GM13976 (cell line): ENCODE data around the gene UMOD.
"Not testable (repeated sequence)": the region's sequence is repeated elsewhere in the genome, so short reads cannot be mapped to it uniquely, and the experiment has no call there.

Source experiments
- DNase-seq: peaks from one replicate; pipeline ENCODE4 v3.0.0; 2012; ENCODE audit warnings: low spot score
- CTCF ChIP-seq: IDR thresholded peaks from 2 replicates; pipeline ENCODE4 v1.5.1; 2012; ENCODE audit warnings: borderline replicate concordance, mild to moderate bottlenecking; ENCODE audit not compliant: insufficient read depth; ENCODE audit errors: extremely low read depth, missing control alignments, control extremely low read depth
- in situ Hi-C: fragments of 300-500 bp; cut with MboI; formaldehyde crosslinking; loops from one replicate; pipeline ENCODE4 v1.12.0; 2022; ENCODE audit warnings: low sequenced_read_pairs, mixed read lengths, inconsistent platforms; ENCODE audit not compliant: unreplicated experiment

UMOD gene

GRCh38 chr16:20325005-20325404 lies 27.5 kb downstream of the UMOD start:
- DNase-seq: no peak
- in situ Hi-C loops: no loop called here
- no peak for TF ChIP-seq CTCF

GRCh38 chr16:20323591-20324117 lies 28.9 kb downstream of the UMOD start:
- DNase-seq: no peak
- in situ Hi-C loops: no loop called here
- TF ChIP-seq CTCF: no peak

- no peak for DNase-seq
- no peak for TF ChIP-seq CTCF
- in situ Hi-C loops: no loop called here
These were observed 29.8 kb downstream of the UMOD start for GRCh38 chr16:20322696-20323095.

- no peak for DNase-seq
- in situ Hi-C loops: no loop called here
- TF ChIP-seq CTCF: no peak
These were observed 30.8 kb downstream of the UMOD start for GRCh38 chr16:20321671-20322070.

GRCh38 chr16:20321051-20321450 lies 31.5 kb downstream of the UMOD start:
- in situ Hi-C loops, DNase-seq: not testable (repeated sequence)

- no peak for DNase-seq
- in situ Hi-C loops: no loop called here
- TF ChIP-seq CTCF: no peak
These were observed 31.9 kb downstream of the UMOD start for GRCh38 chr16:20320592-20320991.

- no peak for TF ChIP-seq CTCF
- in situ Hi-C loops: no loop called here
- no peak for DNase-seq
These were observed 32.3 kb downstream of the UMOD start for GRCh38 chr16:20320178-20320577.
